Stimulated activated CD8-positive, alpha-beta memory T cell treated with anti-CD3 and anti-CD28 coated beads, Interleukin-15, amount 100 ng/mL, for 1 hour (primary cell): ENCODE data around the gene TAF3.
"Not testable (repeated sequence)": the region's sequence is repeated elsewhere in the genome, so short reads cannot be mapped to it uniquely, and the experiment has no call there.

ENCODE experiments used
- DNase-seq: peaks from one replicate; pipeline ENCODE4 v3.0.0-alpha.2; 2020; ENCODE audit warnings: low read depth

The TAF3 gene

GRCh38 chr10:7972367-7972766 lies 154.1 kb downstream of the TAF3 start:
- DNase-seq, result no peak

- no peak for DNase-seq
Observed at GRCh38 chr10:7980196-7980595, 161.9 kb downstream of the TAF3 start.

- no peak for DNase-seq
Observed at GRCh38 chr10:7982727-7983126, 164.4 kb downstream of the TAF3 start.

- no peak for DNase-seq
Observed at GRCh38 chr10:7984325-7984724, 166.0 kb downstream of the TAF3 start.

- DNase-seq, result no peak
Observed at GRCh38 chr10:7984896-7985295, 166.6 kb downstream of the TAF3 start.

GRCh38 chr10:7986851-7987250 lies 168.5 kb downstream of the TAF3 start:
- no peak for DNase-seq

GRCh38 chr10:7988989-7989388 lies 170.7 kb downstream of the TAF3 start:
- DNase-seq, result no peak

- no peak for DNase-seq
Observed at GRCh38 chr10:7998831-7999230, 180.5 kb downstream of the TAF3 start.

- no peak for DNase-seq
Observed at GRCh38 chr10:8004469-8005000, 186.2 kb downstream of the TAF3 start.

- no peak for DNase-seq
Observed at GRCh38 chr10:8006274-8006999, 188.1 kb downstream of the TAF3 start.

- DNase-seq, result no peak
Observed at GRCh38 chr10:8009031-8009430, 190.7 kb downstream of the TAF3 start.

GRCh38 chr10:8013006-8013405 lies 194.7 kb downstream of the TAF3 start:
- DNase-seq, result no peak

- DNase-seq, result no peak
Observed at GRCh38 chr10:8013619-8014018, 195.3 kb downstream of the TAF3 start.

GRCh38 chr10:8014649-8015048 lies 196.3 kb downstream of the TAF3 start:
- no peak for DNase-seq

- DNase-seq, result no peak
Observed at GRCh38 chr10:8017277-8017676, 199.0 kb downstream of the TAF3 start.

- no peak for DNase-seq
Observed at GRCh38 chr10:8023321-8023720, 205.0 kb downstream of the TAF3 start.

- no peak for DNase-seq
Observed at GRCh38 chr10:8023851-8024250, 205.5 kb downstream of the TAF3 start.

GRCh38 chr10:8026349-8027259 lies 208.3 kb downstream of the TAF3 start:
- no peak for DNase-seq

GRCh38 chr10:8031211-8031610 lies 212.9 kb downstream of the TAF3 start:
- DNase-seq, result not testable (repeated sequence)

- no peak for DNase-seq
Observed at GRCh38 chr10:8032558-8032957, 214.3 kb downstream of the TAF3 start.

GRCh38 chr10:8033812-8034465 lies 215.6 kb downstream of the TAF3 start:
- DNase-seq, result no peak

- no peak for DNase-seq
Observed at GRCh38 chr10:8034466-8035005, 216.2 kb downstream of the TAF3 start.
